ENCODE results near the gene DGCR2. TPM values are rescaled to one million over a fixed set of nuclear protein-coding genes. Genes with fewer than 3 reads are reported as not detected.

Gene DGCR2
- total RNA-seq, 1 donor from 2014 or later, result 70.6 TPM

- Histone ChIP-seq H3K36me3 (peaks cover 41% of the 10 kb centered on the region), H3K27me3 (no peaks in the 10 kb centered on the region), H3K9me3 (no peaks in the 10 kb centered on the region), H3K4me1 (no peaks in the 10 kb centered on the region), H3K4me3 (no peak overlapping the region), H3K27ac (no peak overlapping the region)
- no peak for TF ChIP-seq CTCF (IDR thresholded peaks at IDR 0.05)
- intact Hi-C loops (cut with DNase I), result no loop called here
- DNase-seq (no peak), ATAC-seq (no peak)
These were observed 9.4 kb upstream of the DGCR2 start for GRCh38 chr22:19131685-19132015.

GRCh38 chr22:19130959-19131684 lies 8.9 kb upstream of the DGCR2 start, which contains the start of gene TSSK2:
TSSK2 (plus strand) TSS chr22:19131308; CDS start chr22:19131400, 92 bp downstream.
- ATAC-seq (no peak), DNase-seq (no peak)
- no peaks in the 10 kb centered on the region for H3K9me3 ChIP-seq
- no peak within 1 kb of the TSS for H3K4me3 ChIP-seq
- no peak for TF ChIP-seq CTCF (IDR thresholded peaks at IDR 0.05)
- intact Hi-C loops (cut with DNase I), result no loop called here
- no peak within 1 kb of the TSS for H3K27ac ChIP-seq
- no peaks in the 10 kb centered on the region for H3K4me1 ChIP-seq
- peaks cover 36% of the 10 kb centered on the region for H3K36me3 ChIP-seq
- H3K27me3 ChIP-seq, result no peaks in the 10 kb centered on the region

- ATAC-seq (no peak), DNase-seq (no peak)
- H3K27ac ChIP-seq, result no peak overlapping the region
- no peaks in the 10 kb centered on the region for H3K27me3 ChIP-seq
- no peak overlapping the region for H3K4me3 ChIP-seq
- H3K36me3 ChIP-seq, result peaks cover 24% of the 10 kb centered on the region
- no peaks in the 10 kb centered on the region for H3K4me1 ChIP-seq
- intact Hi-C loops (cut with DNase I), result no loop called here
- TF ChIP-seq CTCF (IDR thresholded peaks at IDR 0.05), result no peak
- no peaks in the 10 kb centered on the region for H3K9me3 ChIP-seq
These were observed 7.7 kb upstream of the DGCR2 start for GRCh38 chr22:19129871-19130270.

- intact Hi-C loops (cut with DNase I), result no loop called here
- TF ChIP-seq CTCF (IDR thresholded peaks at IDR 0.05), result no peak
- Histone ChIP-seq H3K4me1 (no peaks in the 10 kb centered on the region), H3K4me3 (no peak overlapping the region), H3K27me3 (no peaks in the 10 kb centered on the region), H3K36me3 (peaks cover 17% of the 10 kb centered on the region), H3K27ac (no peak overlapping the region), H3K9me3 (no peaks in the 10 kb centered on the region)
- DNase-seq, result no peak
- ATAC-seq, result no peak
These were observed 6.9 kb upstream of the DGCR2 start for GRCh38 chr22:19128946-19129727.

DNA sequence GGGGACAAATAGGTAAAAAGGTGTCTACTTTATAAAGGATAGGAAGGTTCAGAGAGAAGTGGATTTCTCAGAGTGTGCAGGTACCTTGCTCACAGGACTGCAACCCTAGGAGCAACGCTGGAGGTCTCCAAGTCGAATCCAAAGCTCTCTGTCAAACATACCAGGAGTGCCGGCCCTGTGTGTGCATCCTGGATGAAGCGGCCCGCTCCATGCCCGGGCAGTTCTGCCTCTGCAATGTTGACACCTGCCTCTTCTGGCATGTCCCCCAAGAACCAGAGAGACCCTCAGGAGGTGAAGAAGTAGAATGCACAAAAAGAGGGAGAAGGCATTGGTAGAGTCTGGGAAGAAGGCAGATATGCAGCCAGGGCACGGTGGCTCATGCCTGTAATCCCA lies 5.8 kb upstream of the DGCR2 start:
- DNase-seq, result no peak

More for the DNA sequence above, 5.8 kb upstream of the DGCR2 start:
- Histone ChIP-seq H3K36me3 (peaks cover 6% of the 10 kb centered on the region), H3K4me1 (peaks cover 1% of the 10 kb centered on the region), H3K9me3 (no peaks in the 10 kb centered on the region), H3K27me3 (no peaks in the 10 kb centered on the region), H3K27ac (no peak overlapping the region), H3K4me3 (no peak overlapping the region)
- intact Hi-C loops (cut with DNase I), result no loop called here
- ATAC-seq, result no peak
- no peak for TF ChIP-seq CTCF (IDR thresholded peaks at IDR 0.05)

Data from upper lobe of right lung (tissue), 1 donor.